Activated B cell treated with CpG ODN at 0.5 μM for 24 hours (primary cell): ENCODE data around the gene PLA2G2F. TPM values are rescaled to one million over a fixed set of nuclear protein-coding genes. Genes with fewer than 3 reads are reported as not detected.

ENCODE experiments used
- ATAC-seq: fragments of 200-7000 bp; cut with Tn5 transposase; one replicate; pipeline ENCODE4 v1.10.0; 2021; ENCODE audit warnings: low read depth, mild to moderate bottlenecking, moderate library complexity
- CTCF ChIA-PET: fragments of 350-600 bp; sonication (Branson Sonifier 250); formaldehyde crosslinking; loops from one replicate; lab custom pipeline; 2021; ENCODE audit warnings: antibody characterized with exemption; lab: Charles Lee
- POLR2A ChIA-PET: fragments of 350-600 bp; sonication (Branson Sonifier 250); formaldehyde crosslinking; loops from one replicate; lab custom pipeline; 2021; ENCODE audit warnings: antibody characterized with exemption; lab: Charles Lee
- DNase-seq: peaks from one replicate; pipeline ENCODE4 v3.0.0; 2022
- H3K27ac Mint-ChIP-seq: one replicate; pipeline ENCODE4 v1.8.0; 2020; ENCODE audit warnings: mixed read lengths
- H3K27me3 Mint-ChIP-seq: one replicate; pipeline ENCODE4 v1.8.0; 2021; ENCODE audit warnings: mixed read lengths
- H3K36me3 Mint-ChIP-seq: one replicate; pipeline ENCODE4 v1.8.0; 2021; ENCODE audit warnings: low read depth, mixed read lengths
- H3K4me1 Mint-ChIP-seq: one replicate; pipeline ENCODE4 v1.8.0; 2021; ENCODE audit warnings: mixed read lengths
- H3K4me3 Mint-ChIP-seq: one replicate; pipeline ENCODE4 v1.8.0; 2020; ENCODE audit warnings: mild to moderate bottlenecking, mixed read lengths
- H3K9me3 Mint-ChIP-seq: one replicate; pipeline ENCODE4 v1.8.0; 2020; ENCODE audit warnings: mixed read lengths
- intact Hi-C: fragments of 100-400 bp; cut with micrococcal nuclease; formaldehyde crosslinking; loops from one replicate; pipeline ENCODE4 v1.15.1; 2024
- total RNA-seq: library from RNA; stranded (reverse); gene quantifications from 2 replicates; pipeline ENCODE4 v1.2.3, GENCODE V29; 2022
- TF ChIP-seq, protein P1 (sequence below): fragments of 200-600 bp; IDR thresholded peaks from one replicate; pipeline ENCODE4 v1.8.0; 2022; ENCODE audit warnings: antibody characterized with exemption, mild to moderate bottlenecking

PLA2G2F gene
- total RNA-seq, 1 donor from 2014 or later = not detected

DNA sequence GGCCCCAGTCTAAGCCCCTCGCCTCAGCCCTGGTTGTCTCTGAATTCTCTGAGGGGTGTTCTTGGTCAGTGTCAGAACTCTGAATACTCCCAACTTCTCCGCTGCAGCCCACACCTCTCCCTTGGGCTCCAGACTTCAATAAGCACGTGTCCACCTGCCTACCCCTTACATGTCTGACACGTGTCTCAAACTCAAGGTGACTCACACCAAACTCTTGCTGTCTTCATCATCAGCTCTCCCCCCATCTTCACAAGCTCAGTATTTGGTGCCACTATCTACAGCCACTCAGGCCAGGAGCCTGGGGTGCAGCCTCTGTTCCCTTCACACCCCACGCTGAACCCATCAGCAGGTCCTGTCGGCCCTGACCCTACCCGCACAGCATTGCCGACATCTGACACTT, 28.0 kb downstream of the PLA2G2F start:
- Mint-ChIP-seq H3K9me3 (peaks cover 21% of the 10 kb centered on the region), H3K4me1 (peaks cover 11% of the 10 kb centered on the region)
- CTCF ChIA-PET = interaction anchor here (2.3 kb wide), 1 partner anchor 28 kb away, joined by 12 read pairs; no protein-coding TSS in a partner anchor

DNA sequence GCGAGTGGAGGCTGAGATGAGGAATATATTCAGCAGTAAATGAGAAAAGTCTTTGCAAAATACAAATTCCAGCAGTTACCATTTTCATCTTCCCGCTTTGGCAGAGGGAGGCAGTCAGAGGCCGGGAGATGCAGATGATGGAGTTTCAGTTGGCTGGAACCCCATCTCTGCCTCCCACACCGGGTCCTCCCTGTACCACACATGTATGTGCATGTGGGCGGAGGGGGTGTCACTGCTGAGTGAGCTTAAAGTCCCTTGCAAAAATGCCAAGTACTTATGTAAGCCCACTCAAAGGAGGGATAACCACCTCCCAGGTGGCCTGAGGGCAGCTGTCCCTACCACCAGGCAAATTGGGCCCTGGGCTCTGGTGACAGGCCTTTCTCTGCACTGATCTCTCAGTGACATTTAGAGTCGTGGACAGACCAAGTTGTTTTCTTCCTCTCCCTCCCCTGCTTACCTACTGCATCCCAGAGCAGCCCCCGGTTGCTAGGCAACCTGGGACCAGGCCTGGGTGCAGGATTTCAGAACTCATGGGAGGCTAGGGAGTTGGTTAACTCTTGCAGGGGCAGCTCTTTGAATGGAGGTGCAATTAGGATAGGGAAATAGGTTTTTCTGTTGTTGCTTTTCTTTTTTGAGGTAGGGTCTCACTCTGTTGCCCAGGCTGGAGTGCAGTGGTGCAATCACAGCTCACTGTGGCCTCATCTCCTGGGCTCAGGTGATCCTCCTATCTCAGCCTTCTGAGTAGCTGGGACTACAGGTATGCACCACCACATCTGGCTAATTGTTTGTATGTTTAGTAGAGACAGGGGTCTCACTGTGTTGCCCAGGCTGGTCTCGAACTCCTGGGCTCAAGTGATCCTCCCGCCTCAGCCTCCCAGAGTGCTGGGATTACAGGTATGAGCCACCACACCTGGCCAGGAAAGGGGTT, 29.7 kb downstream of the PLA2G2F start:
- H3K27ac Mint-ChIP-seq = peak overlapping the region; percentile 21
- H3K9me3 Mint-ChIP-seq = peaks cover 8% of the 10 kb centered on the region
- ATAC-seq = no peak

More for the DNA sequence above, 28.0 kb downstream of the PLA2G2F start:
- DNase-seq = no peak
- no peak for ATAC-seq
- Mint-ChIP-seq H3K4me3 (no peak overlapping the region), H3K36me3 (peaks cover 6% of the 10 kb centered on the region), H3K27ac (no peak overlapping the region), H3K27me3 (peaks cover 10% of the 10 kb centered on the region)
- POLR2A ChIA-PET = no interaction called here
- intact Hi-C loops = no loop called here
- TF ChIP-seq, protein P1, sequence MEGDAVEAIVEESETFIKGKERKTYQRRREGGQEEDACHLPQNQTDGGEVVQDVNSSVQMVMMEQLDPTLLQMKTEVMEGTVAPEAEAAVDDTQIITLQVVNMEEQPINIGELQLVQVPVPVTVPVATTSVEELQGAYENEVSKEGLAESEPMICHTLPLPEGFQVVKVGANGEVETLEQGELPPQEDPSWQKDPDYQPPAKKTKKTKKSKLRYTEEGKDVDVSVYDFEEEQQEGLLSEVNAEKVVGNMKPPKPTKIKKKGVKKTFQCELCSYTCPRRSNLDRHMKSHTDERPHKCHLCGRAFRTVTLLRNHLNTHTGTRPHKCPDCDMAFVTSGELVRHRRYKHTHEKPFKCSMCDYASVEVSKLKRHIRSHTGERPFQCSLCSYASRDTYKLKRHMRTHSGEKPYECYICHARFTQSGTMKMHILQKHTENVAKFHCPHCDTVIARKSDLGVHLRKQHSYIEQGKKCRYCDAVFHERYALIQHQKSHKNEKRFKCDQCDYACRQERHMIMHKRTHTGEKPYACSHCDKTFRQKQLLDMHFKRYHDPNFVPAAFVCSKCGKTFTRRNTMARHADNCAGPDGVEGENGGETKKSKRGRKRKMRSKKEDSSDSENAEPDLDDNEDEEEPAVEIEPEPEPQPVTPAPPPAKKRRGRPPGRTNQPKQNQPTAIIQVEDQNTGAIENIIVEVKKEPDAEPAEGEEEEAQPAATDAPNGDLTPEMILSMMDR = no peak

DNA sequence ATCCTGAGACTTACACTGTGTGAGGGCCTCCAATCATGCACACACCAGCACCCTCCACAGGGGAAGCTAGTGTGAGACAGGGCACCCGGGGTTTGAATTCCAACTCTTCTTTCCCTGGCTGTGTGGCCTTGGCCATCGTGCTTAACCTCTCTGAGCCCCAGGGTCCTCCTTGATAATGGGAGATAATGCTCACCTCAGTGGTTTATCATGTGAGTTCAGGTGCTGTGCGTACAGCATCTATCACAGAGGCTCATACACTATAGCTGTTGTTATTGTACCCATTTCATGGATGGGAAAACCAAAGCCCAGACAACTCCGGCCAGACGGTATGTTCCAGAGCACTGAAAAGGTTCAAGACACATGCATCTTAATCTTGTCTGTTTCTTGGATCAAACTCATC, 30.8 kb downstream of the PLA2G2F start:
- H3K36me3 Mint-ChIP-seq = no peaks in the 10 kb centered on the region
- ChIA-PET CTCF (no interaction called here), POLR2A (no interaction called here)
- no peak for ATAC-seq
- TF ChIP-seq, protein P1 = no peak
- H3K27me3 Mint-ChIP-seq = peaks cover 10% of the 10 kb centered on the region
- no peak overlapping the region for H3K4me3 Mint-ChIP-seq
- no peak for DNase-seq
- H3K27ac Mint-ChIP-seq = no peak overlapping the region
- peaks cover 18% of the 10 kb centered on the region for H3K4me1 Mint-ChIP-seq
- H3K9me3 Mint-ChIP-seq = peaks cover 5% of the 10 kb centered on the region
- intact Hi-C loops = loop anchor here (2.0 kb wide), 1 partner anchor 15 kb away; no protein-coding TSS in a partner anchor

More for the DNA sequence above, 29.7 kb downstream of the PLA2G2F start:
- intact Hi-C loops = no loop called here
- Mint-ChIP-seq H3K4me3 (no peak overlapping the region), H3K27me3 (peaks cover 10% of the 10 kb centered on the region), H3K36me3 (no peaks in the 10 kb centered on the region), H3K4me1 (peaks cover 14% of the 10 kb centered on the region)
- DNase-seq = no peak
- ChIA-PET POLR2A (no interaction called here), CTCF (no interaction called here)
- TF ChIP-seq, protein P1 = no peak

DNA sequence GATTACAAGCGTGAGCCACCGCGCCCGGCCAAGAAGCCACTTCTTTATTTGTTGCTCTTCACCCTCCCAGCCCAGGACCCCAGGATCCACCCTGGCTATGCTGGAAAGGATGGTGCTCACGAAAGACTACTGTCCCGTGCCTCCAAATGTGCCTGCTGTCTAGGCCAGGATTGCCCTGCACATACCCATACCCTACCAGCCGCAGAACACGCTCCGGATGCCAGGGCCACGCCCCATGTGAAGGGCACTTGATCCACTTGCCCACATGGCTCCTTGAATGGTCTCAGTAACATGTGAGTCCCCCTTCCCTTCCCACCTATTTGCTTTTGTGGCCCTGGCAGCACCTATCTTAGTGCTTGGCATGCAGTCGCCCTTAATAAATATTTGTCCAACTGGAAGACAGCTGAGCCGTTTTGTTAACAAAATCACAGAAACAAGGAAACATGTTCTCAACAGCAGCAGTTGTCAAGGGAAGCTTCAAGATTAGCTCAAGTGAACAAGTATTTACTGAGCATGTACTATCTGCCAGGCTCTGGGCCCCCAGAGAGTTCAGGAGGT, 33.0 kb downstream of the PLA2G2F start:
- no peak for ATAC-seq
- Mint-ChIP-seq H3K4me1 (peaks cover 22% of the 10 kb centered on the region), H3K4me3 (no peak overlapping the region), H3K27ac (no peak overlapping the region), H3K36me3 (no peaks in the 10 kb centered on the region), H3K27me3 (peaks cover 9% of the 10 kb centered on the region), H3K9me3 (no peaks in the 10 kb centered on the region)
- TF ChIP-seq, protein P1 = no peak
- ChIA-PET POLR2A (interaction anchor here (0.8 to 1.2 kb wide), 3 partner anchors 8 to 52 kb away, joined by 3 to 16 read pairs (median 6); partner anchors contain the start of gene PLA2G2D), CTCF (interaction anchor here (0.9 to 1.4 kb wide), 2 partner anchors 9 to 19 kb away, joined by 3 to 4 read pairs; no protein-coding TSS in a partner anchor)
- DNase-seq = no peak
- intact Hi-C loops = no loop called here
